ENCODE measurements around the gene CLIC5. TPM values are rescaled to one million over a fixed set of nuclear protein-coding genes. Genes with fewer than 3 reads are reported as not detected.

Gene CLIC5
- total RNA-seq, 1 experiment from 2014 or later, result 0.20 TPM

DNA sequence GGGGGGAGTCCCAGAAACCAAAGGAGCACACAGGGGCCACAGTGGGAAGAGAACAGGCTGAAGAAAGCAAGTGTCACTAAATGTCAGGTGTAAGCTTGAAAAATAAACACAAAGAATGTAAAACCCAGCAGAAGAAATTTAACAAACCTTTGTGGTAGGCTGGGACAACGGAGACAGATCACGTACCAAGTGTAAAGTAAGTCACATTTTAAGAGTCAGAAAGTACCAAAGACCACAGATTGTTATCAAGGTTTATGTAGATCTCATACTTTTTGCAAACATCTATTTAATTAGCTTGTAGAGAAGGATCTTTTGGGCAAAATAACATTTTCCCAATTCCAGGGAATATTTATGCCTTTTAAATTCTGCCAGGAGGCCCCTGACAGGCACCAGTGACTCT lies 1.6 kb downstream of the CLIC5 start:
- peaks cover 28 to 31% of the 10 kb centered on the region in 2 experiments for H3K4me1 Mint-ChIP-seq
- no peak overlapping the region for H3K27ac Mint-ChIP-seq
- Histone ChIP-seq H4K8ac (replicated peaks; ENCODE audit: insufficient read length, low read depth, low read length) (no peak overlapping the region), H3K23ac (ENCODE audit: insufficient read length, low read depth, low read length) (no peak overlapping the region), H2AK5ac (ENCODE audit: insufficient read length, low read length) (no peak overlapping the region), H3K56ac (ENCODE audit: insufficient read length, low read depth, low read length) (no peak overlapping the region), H2BK20ac (ENCODE audit: low read depth, low read length, poor library complexity, severe bottlenecking) (no peak overlapping the region), H3K9ac (ENCODE audit: extremely low read depth, insufficient read length, low read length) (no peak overlapping the region), H3K27me3 (ENCODE audit: insufficient read depth, low read length) (peaks cover 11% of the 10 kb centered on the region; the same call in 1 of the 2 replicates), H3K9me3 (ENCODE audit: control insufficient read depth, low read depth, low read length) (peaks cover 6% of the 10 kb centered on the region), H4K20me1 (ENCODE audit: control insufficient read depth, insufficient read depth, insufficient read length) (no peaks in the 10 kb centered on the region), H3K79me2 (ENCODE audit: insufficient read depth, low read length) (no peaks in the 10 kb centered on the region), H2BK120ac (ENCODE audit: low read depth, low read length, poor library complexity, severe bottlenecking) (no peak overlapping the region), H3K14ac (ENCODE audit: insufficient read depth, low read length) (no peak overlapping the region), H4K5ac (ENCODE audit: insufficient read length, low read depth, low read length) (no peak overlapping the region), H2BK12ac (ENCODE audit: insufficient read length, low read depth, low read length) (no peak overlapping the region), H2BK15ac (ENCODE audit: low read depth, low read length) (no peak overlapping the region), H3K4ac (ENCODE audit: low read depth, low read length) (no peak overlapping the region), H2AFZ (ENCODE audit: low read length) (no peak overlapping the region), H3K79me1 (ENCODE audit: insufficient read depth, low read depth, low read length, poor library complexity, severe bottlenecking) (no peaks in the 10 kb centered on the region), H3T11ph (ENCODE audit: low read length) (no peak overlapping the region), H2BK5ac (ENCODE audit: insufficient read length, low read length) (no peak overlapping the region), H3K18ac (ENCODE audit: insufficient read length, low read depth, low read length) (no peak overlapping the region), H3K23me2 (ENCODE audit: insufficient read length, low read depth, low read length, poor library complexity, severe bottlenecking) (peaks cover 16% of the 10 kb centered on the region), H3K27ac (ENCODE audit: insufficient read length, low read depth, low read length) (no peak overlapping the region), H3K4me1 (ENCODE audit: insufficient read depth, low read length) (peaks cover 8% of the 10 kb centered on the region; the same call in 1 of the 2 replicates), H4K91ac (ENCODE audit: insufficient read length, low read depth, low read length) (no peak overlapping the region), H3K4me2 (ENCODE audit: insufficient read depth, insufficient read length, low read length) (peak overlapping the region; percentile 82)
- DNase-seq, result no peak
- TF ChIP-seq, protein P1, sequence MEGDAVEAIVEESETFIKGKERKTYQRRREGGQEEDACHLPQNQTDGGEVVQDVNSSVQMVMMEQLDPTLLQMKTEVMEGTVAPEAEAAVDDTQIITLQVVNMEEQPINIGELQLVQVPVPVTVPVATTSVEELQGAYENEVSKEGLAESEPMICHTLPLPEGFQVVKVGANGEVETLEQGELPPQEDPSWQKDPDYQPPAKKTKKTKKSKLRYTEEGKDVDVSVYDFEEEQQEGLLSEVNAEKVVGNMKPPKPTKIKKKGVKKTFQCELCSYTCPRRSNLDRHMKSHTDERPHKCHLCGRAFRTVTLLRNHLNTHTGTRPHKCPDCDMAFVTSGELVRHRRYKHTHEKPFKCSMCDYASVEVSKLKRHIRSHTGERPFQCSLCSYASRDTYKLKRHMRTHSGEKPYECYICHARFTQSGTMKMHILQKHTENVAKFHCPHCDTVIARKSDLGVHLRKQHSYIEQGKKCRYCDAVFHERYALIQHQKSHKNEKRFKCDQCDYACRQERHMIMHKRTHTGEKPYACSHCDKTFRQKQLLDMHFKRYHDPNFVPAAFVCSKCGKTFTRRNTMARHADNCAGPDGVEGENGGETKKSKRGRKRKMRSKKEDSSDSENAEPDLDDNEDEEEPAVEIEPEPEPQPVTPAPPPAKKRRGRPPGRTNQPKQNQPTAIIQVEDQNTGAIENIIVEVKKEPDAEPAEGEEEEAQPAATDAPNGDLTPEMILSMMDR (conservative IDR thresholded peaks at IDR 0.05), result no peak
- peaks cover 61% of the 10 kb centered on the region for H3K27me3 Mint-ChIP-seq (ENCODE audit: low read depth)
- no peaks in the 10 kb centered on the region; a peak in 1 of 7 replicates for H3K36me3 Mint-ChIP-seq (ENCODE audit: insufficient read depth in 1 of 3, low read depth in 3 of 3)
- peak overlapping the region; percentile 67 to 83; a peak in 4 of 5 replicates for H3K4me3 Mint-ChIP-seq
- no CpG with 5 or more reads among the region's 2 CpGs for WGBS (ENCODE audit: extremely low coverage, insufficient read length, low lambda C conversion rate)
- H3K9me3 Mint-ChIP-seq, result peaks cover 0 to 6% of the 10 kb centered on the region in 2 experiments; a peak in 3 of 5 replicates

Data from H9 (cell line).